Glutamatergic neuron (in vitro differentiated cells): Measurements from ENCODE around the gene SLC35A2. TPM values are rescaled to one million over a fixed set of nuclear protein-coding genes. Genes with fewer than 3 reads are reported as not detected.

Experiments used
- DNase-seq: peaks from one replicate; pipeline ENCODE4 v3.0.0; 2022
- H3K27ac Mint-ChIP-seq: one replicate; pipeline ENCODE4 v1.8.0; 2020; ENCODE audit warnings: mild to moderate bottlenecking, mixed read lengths, inconsistent platforms; ENCODE audit not compliant: unreplicated experiment
- H3K27me3 Mint-ChIP-seq: one replicate; pipeline ENCODE4 v1.8.0; 2020; ENCODE audit warnings: mild to moderate bottlenecking, moderate library complexity, mixed read lengths, inconsistent platforms; ENCODE audit not compliant: unreplicated experiment
- H3K36me3 Mint-ChIP-seq: one replicate; pipeline ENCODE4 v1.8.0; 2020; ENCODE audit warnings: mild to moderate bottlenecking, mixed read lengths, inconsistent platforms; ENCODE audit not compliant: unreplicated experiment
- H3K4me1 Mint-ChIP-seq: one replicate; pipeline ENCODE4 v1.8.0; 2020; ENCODE audit warnings: mild to moderate bottlenecking, low read depth, mixed read lengths, inconsistent platforms; ENCODE audit not compliant: unreplicated experiment
- H3K4me3 Mint-ChIP-seq: one replicate; pipeline ENCODE4 v1.8.0; 2020; ENCODE audit warnings: mild to moderate bottlenecking, mixed read lengths, inconsistent platforms; ENCODE audit not compliant: unreplicated experiment
- H3K9me3 Mint-ChIP-seq: one replicate; pipeline ENCODE4 v1.8.0; 2020; ENCODE audit warnings: mild to moderate bottlenecking, moderate library complexity, mixed read lengths, inconsistent platforms; ENCODE audit not compliant: unreplicated experiment
- total RNA-seq: library from RNA; stranded (reverse); fragmentation: NEBNext Ultra II Directional; extraction: Animal tissue kit (Norgen Biotek cat#: 25700); gene quantifications from one replicate; pipeline ENCODE4 v1.2.1, GENCODE V29; 2021; ENCODE audit not compliant: unreplicated experiment
- TF ChIP-seq, protein P1 (sequence below): fragments of 200-600 bp; sonication (generic); IDR thresholded peaks from one replicate; pipeline ENCODE4 v1.5.0; 2021; ENCODE audit not compliant: partially characterized antibody, unreplicated experiment

The SLC35A2 gene
- total RNA-seq, 1 donor from 2014 or later, result 22.1 TPM

DNA sequence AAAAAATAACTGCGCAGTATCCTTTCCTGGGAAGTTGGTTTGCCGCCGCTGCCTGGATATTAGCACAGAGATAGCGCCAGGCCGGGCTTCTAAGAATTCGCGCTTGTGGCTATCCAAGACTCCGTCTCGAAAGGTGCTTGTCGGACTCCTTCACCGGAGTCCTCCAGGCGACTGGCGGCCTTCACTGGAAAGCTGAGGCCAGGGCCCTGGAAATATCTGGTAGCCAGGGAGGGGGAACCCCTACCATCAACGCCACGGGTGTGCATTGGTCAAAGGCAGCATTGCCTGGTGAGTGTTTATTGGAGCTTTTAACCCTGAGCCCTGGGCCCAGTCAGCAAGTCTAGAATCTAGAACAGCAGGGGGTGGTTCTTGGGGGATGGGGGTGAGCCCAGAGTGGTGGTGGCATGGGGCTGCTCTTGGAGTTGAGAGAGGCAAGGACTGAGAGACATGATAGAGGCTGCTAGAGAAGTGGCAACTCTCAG lies 8.0 kb upstream of the SLC35A2 start:
- Mint-ChIP-seq H3K27me3 (peaks cover 5% of the 10 kb centered on the region), H3K36me3 (peaks cover 2% of the 10 kb centered on the region), H3K27ac (peak overlapping the region; percentile 89), H3K4me3 (peak overlapping the region; percentile 71), H3K9me3 (peaks cover 5% of the 10 kb centered on the region), H3K4me1 (peaks cover 15% of the 10 kb centered on the region)
- DNase-seq, result no peak
- TF ChIP-seq, protein P1, sequence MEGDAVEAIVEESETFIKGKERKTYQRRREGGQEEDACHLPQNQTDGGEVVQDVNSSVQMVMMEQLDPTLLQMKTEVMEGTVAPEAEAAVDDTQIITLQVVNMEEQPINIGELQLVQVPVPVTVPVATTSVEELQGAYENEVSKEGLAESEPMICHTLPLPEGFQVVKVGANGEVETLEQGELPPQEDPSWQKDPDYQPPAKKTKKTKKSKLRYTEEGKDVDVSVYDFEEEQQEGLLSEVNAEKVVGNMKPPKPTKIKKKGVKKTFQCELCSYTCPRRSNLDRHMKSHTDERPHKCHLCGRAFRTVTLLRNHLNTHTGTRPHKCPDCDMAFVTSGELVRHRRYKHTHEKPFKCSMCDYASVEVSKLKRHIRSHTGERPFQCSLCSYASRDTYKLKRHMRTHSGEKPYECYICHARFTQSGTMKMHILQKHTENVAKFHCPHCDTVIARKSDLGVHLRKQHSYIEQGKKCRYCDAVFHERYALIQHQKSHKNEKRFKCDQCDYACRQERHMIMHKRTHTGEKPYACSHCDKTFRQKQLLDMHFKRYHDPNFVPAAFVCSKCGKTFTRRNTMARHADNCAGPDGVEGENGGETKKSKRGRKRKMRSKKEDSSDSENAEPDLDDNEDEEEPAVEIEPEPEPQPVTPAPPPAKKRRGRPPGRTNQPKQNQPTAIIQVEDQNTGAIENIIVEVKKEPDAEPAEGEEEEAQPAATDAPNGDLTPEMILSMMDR, result no peak

DNA sequence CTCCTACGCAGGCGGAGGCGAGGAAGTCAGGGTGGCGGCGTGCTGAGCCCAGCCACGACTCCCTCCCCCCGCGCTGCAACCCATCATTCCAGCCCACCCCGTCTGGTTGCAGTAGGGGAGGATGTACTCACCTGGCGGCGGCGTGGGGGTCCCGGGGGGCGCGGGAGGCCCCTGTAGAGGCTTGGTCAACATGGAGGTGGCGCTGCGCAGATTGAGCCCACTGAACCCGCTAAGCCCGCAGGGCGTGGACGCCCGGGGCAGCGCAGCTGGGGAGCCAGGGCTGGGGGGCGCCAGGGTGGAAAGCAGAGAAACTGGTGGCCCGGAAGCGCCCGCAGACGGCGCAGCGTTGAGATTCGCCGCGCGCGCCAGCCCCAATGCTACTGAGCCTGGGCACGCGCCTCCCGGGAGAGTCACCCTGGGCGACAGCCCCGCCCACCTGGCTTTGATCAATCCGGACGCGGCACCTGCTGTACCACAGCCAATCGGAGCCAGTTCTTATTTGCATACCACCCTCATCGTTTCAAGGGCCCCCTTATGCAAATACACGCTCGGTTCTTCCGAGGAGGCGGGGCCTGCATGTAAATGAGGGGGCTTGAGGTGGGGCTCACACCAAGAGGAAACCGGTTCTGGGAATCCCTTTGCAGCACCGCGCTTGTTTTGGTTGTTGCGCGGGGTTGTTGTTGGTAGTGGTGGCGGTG lies 7.3 kb upstream of the SLC35A2 start, which contains the start of gene PIM2:
TSS of gene PIM2 (minus strand) at position 382 of the 698 bp plus-strand sequence. CDS start at position 192, 190 bp downstream.
- H3K4me3 Mint-ChIP-seq, result peak within 1 kb of the TSS; percentile 89
- H3K27me3 Mint-ChIP-seq, result peaks cover 5% of the 10 kb centered on the region
- peaks cover 15% of the 10 kb centered on the region for H3K4me1 Mint-ChIP-seq
- TF ChIP-seq, protein P1, result no peak
- no peaks in the 10 kb centered on the region for H3K36me3 Mint-ChIP-seq
- DNase-seq, result peak; percentile 89
- peak within 1 kb of the TSS; percentile 89 for H3K27ac Mint-ChIP-seq
- peaks cover 5% of the 10 kb centered on the region for H3K9me3 Mint-ChIP-seq

DNA sequence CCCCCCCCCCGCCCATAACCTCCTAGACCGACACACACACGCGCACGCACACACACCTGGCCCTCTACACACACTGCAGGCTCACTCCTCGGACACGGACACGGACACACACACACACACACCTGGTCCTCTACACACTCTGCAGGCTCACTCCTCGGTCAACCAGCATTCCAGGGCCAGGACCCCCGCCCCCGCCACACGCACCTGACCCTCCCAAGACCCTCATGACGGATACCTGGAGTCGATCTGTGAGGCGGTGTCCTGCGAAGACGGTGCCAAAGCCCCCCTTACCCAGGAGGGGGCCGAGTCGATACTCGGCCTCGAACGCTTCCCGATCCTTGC lies 6.8 kb upstream of the SLC35A2 start:
- TF ChIP-seq, protein P1, result no peak
- Mint-ChIP-seq H3K27ac (no peak overlapping the region), H3K4me1 (peaks cover 15% of the 10 kb centered on the region)

DNA sequence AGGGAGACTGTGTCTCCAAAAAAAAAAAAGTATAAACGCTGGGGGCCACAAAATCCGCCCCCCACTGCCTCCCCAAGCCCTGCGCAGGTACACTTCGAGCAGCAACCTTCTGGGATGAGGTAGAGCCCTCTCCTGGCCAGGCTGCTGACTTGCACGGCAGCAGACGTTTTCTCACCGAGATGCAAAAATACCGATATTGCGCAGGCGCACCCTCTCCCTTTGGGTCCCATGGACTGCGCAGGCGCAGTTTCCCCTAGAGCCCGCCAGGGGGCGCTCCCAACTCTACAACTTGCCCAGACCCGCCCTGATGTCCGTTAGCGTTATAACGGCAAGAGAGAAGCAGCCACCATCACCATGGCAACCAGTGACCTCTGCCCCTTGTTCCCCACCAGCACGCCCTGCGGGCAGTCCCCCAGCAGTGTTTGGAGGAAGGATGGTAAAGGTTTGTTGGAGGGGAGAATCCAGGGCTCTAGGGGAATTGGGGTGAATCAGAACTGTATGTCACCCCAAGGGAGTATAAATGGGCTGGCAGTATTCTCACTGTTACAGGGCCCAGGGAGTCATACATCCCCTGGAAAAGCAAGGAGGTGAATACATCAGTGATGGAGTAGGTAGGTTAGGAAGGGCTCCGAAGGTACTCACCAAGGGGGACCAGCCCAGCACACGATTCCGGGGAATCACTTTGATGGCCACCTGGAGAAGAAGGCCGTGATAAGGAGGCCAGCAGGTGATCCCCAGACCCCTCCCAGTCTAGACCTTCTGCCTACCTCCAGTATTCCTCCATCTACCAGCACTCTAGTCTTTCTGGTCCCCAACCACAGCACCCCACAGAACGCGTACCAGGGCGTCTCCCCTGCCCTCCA lies 5.9 kb upstream of the SLC35A2 start:
- TF ChIP-seq, protein P1, result peak; percentile 93
- Mint-ChIP-seq H3K4me3 (peak overlapping the region; percentile 89), H3K4me1 (peaks cover 15% of the 10 kb centered on the region), H3K27ac (peak overlapping the region; percentile 46), H3K36me3 (no peaks in the 10 kb centered on the region), H3K9me3 (peaks cover 6% of the 10 kb centered on the region), H3K27me3 (peaks cover 5% of the 10 kb centered on the region)
- DNase-seq, result peak; percentile 85

More for the DNA sequence above, 6.8 kb upstream of the SLC35A2 start:
- Mint-ChIP-seq H3K36me3 (no peaks in the 10 kb centered on the region), H3K4me3 (peak overlapping the region; percentile 89), H3K27me3 (peaks cover 5% of the 10 kb centered on the region), H3K9me3 (peaks cover 5% of the 10 kb centered on the region)
- DNase-seq, result no peak
